Liver (tissue), 3 donors: Measurements from ENCODE around the gene MMEL1.

Experiments
- CTCF ChIP-seq: fragments of 150-350 bp; IDR thresholded peaks from 2 replicates; pipeline ENCODE4 v1.5.1; 2017; ENCODE audit warnings: improper control_type of control experiment, low read depth, low read length; ENCODE audit not compliant: missing input control
- JUND ChIP-seq, 2 donors: IDR thresholded peaks; 2 replicates each; pipeline ENCODE4 v1.6.1; 2016; ENCODE audit warnings: antibody characterized with exemption in 2 of 2
- MAX ChIP-seq: IDR thresholded peaks from 2 replicates; pipeline ENCODE4 v1.6.1; 2016; ENCODE audit warnings: antibody characterized with exemption
- NR2F2 ChIP-seq: IDR thresholded peaks from 2 replicates; pipeline ENCODE4 v1.6.1; 2016; ENCODE audit warnings: antibody characterized with exemption
- RAD21 ChIP-seq, 2 donors: IDR thresholded peaks; 2 replicates each; pipeline ENCODE4 v1.6.1; 2016; ENCODE audit warnings: antibody characterized with exemption in 2 of 2, mild to moderate bottlenecking in 2 of 2
- REST ChIP-seq: IDR thresholded peaks from 2 replicates; pipeline ENCODE4 v1.6.1; 2016; ENCODE audit warnings: antibody characterized with exemption, mild to moderate bottlenecking
- RXRA ChIP-seq, 2 donors: IDR thresholded peaks; 2 replicates each; pipeline ENCODE4 v1.6.1; 2017 to 2018; ENCODE audit warnings: antibody characterized with exemption in 2 of 2, mild to moderate bottlenecking in 1 of 2
- SP1 ChIP-seq: IDR thresholded peaks from 2 replicates; pipeline ENCODE4 v1.6.1; 2018; ENCODE audit warnings: antibody characterized with exemption, mild to moderate bottlenecking
- TAF1 ChIP-seq: conservative IDR thresholded peaks from 2 replicates; pipeline ENCODE4 v1.6.1; 2016; ENCODE audit warnings: antibody characterized with exemption, mild to moderate bottlenecking
- YY1 ChIP-seq: IDR thresholded peaks from 2 replicates; pipeline ENCODE4 v1.6.1; 2016; ENCODE audit warnings: antibody characterized with exemption, mild to moderate bottlenecking
- ZBTB33 ChIP-seq: IDR thresholded peaks from 2 replicates; pipeline ENCODE4 v1.6.1; 2016; ENCODE audit warnings: antibody characterized with exemption
- donor health status: healthy.
- donor health status: healthy.

GRCh38 chr1:2598329-2598931 lies 34.4 kb downstream of the MMEL1 start:
- TF ChIP-seq ZBTB33 (no peak), CTCF (no peak), REST (no peak), SP1 (no peak), YY1 (no peak), TAF1 (no peak), JUND (IDR thresholded peaks at IDR 0.05) (no peak), NR2F2 (no peak), RAD21 (IDR thresholded peaks at IDR 0.05) (no peak), RXRA (IDR thresholded peaks at IDR 0.05) (no peak), MAX (no peak)
